Keratinocyte (primary cell): ENCODE results near the gene SEMA3D. TPM values are rescaled to one million over a fixed set of nuclear protein-coding genes. Genes with fewer than 3 reads are reported as not detected.

Experiments used
- DNase-seq: peaks from one replicate; pipeline ENCODE4 v3.0.0-alpha.2; 2011; ENCODE audit warnings: low read depth, missing footprints, low spot score
- FAIRE-seq: peaks from 2 replicates; lab custom pipeline; 2011; peaks lifted over from hg19 to GRCh38; lab: Jason Lieb, UNC
- H2AFZ ChIP-seq: 2 replicates; pipeline ENCODE4 v1.6.0; 2012; ENCODE audit warnings: low read length, control low read depth, inconsistent platforms; ENCODE audit not compliant: control insufficient read depth
- H3K27ac ChIP-seq: 2 replicates; pipeline ENCODE4 v1.5.1; 2011; ENCODE audit warnings: low read length; ENCODE audit not compliant: control insufficient read depth, insufficient read depth
- H3K27me3 ChIP-seq: 3 replicates; pipeline ENCODE4 v1.6.0; 2011; ENCODE audit warnings: low read length; ENCODE audit not compliant: control insufficient read depth, insufficient read depth; ENCODE audit errors: extremely low read depth
- H3K36me3 ChIP-seq, 2 experiments: 2 replicates in 1 of 2; 3 replicates in 1 of 2; pipeline ENCODE4 v1.5.1; 2011; ENCODE audit warnings: low read length in 2 of 2, mild to moderate bottlenecking in 1 of 2; ENCODE audit not compliant: control insufficient read depth in 2 of 2, insufficient read depth in 2 of 2; ENCODE audit errors: extremely low read depth in 1 of 2
- H3K4me1 ChIP-seq: 3 replicates; pipeline ENCODE4 v1.5.1; 2011; ENCODE audit warnings: low read length; ENCODE audit not compliant: control insufficient read depth, insufficient read depth; ENCODE audit errors: extremely low read depth
- H3K4me2 ChIP-seq: 3 replicates; pipeline ENCODE4 v1.6.0; 2011; ENCODE audit warnings: low read depth, low read length; ENCODE audit not compliant: control insufficient read depth, insufficient read depth; ENCODE audit errors: extremely low read depth
- H3K4me3 ChIP-seq, 3 experiments: fragments of 200-600 bp in 1 of 3; sonication (generic) in 1 of 3; 2 replicates in 2 of 3; 3 replicates in 1 of 3; pipeline ENCODE4 v1.5.1; 2011 to 2016; ENCODE audit warnings: low read length in 3 of 3, mild to moderate bottlenecking in 3 of 3, control low read depth in 2 of 3, inconsistent platforms in 1 of 3, low read depth in 1 of 3, mixed read lengths in 1 of 3, mixed run types in 1 of 3, moderate library complexity in 1 of 3; ENCODE audit not compliant: control insufficient read depth in 2 of 3, insufficient read depth in 2 of 3; ENCODE audit errors: extremely low read depth in 1 of 3
- H3K79me2 ChIP-seq: 2 replicates; pipeline ENCODE4 v1.6.0; 2012; ENCODE audit warnings: low read length; ENCODE audit not compliant: control insufficient read depth, insufficient read depth
- H3K9ac ChIP-seq: 3 replicates; pipeline ENCODE4 v1.6.0; 2011; ENCODE audit warnings: low read length; ENCODE audit not compliant: control insufficient read depth, insufficient read depth; ENCODE audit errors: extremely low read depth
- H3K9me1 ChIP-seq: 3 replicates; pipeline ENCODE4 v1.6.0; 2011; ENCODE audit warnings: low read length; ENCODE audit not compliant: control insufficient read depth, insufficient read depth; ENCODE audit errors: extremely low read depth
- H3K9me3 ChIP-seq: 2 replicates; pipeline ENCODE4 v1.5.1; 2012; ENCODE audit warnings: low read depth, low read length; ENCODE audit not compliant: control insufficient read depth
- H4K20me1 ChIP-seq: 3 replicates; pipeline ENCODE4 v1.6.0; 2011; ENCODE audit warnings: low read length; ENCODE audit not compliant: control insufficient read depth, insufficient read depth; ENCODE audit errors: extremely low read depth
- CTCF ChIP-seq, 3 experiments: IDR thresholded peaks in 1 of 3; conservative IDR thresholded peaks in 1 of 3; optimal IDR thresholded peaks in 1 of 3; 2 replicates in 2 of 3; 3 replicates in 1 of 3; pipeline versions ENCODE3 to v1.5.1; 2011; ENCODE audit warnings: low read length in 3 of 3, mild to moderate bottlenecking in 3 of 3, moderate library complexity in 2 of 3, control low read depth in 1 of 3, inconsistent platforms in 1 of 3; ENCODE audit not compliant: insufficient read depth in 2 of 3; ENCODE audit errors: extremely low read depth in 1 of 3
- EZH2 ChIP-seq: IDR thresholded peaks from one replicate; pipeline ENCODE4 v1.6.1; 2012; ENCODE audit warnings: inconsistent platforms, mild to moderate bottlenecking, low read length, moderate library complexity
- dilution Hi-C: fragments of 300-500 bp; cut with MboI; formaldehyde crosslinking; loops from one replicate; pipeline ENCODE4 v1.7.0; 2020; ENCODE audit warnings: low sequenced_read_pairs; ENCODE audit not compliant: extremely low pct_ligation_motif_present
- polyA plus RNA-seq, 5 experiments: library from polyadenylated mRNA; depleted of rRNA in 3 of 5; stranded (reverse) in 3 of 5; stranded (forward) in 1 of 5; unstranded in 1 of 5; fragments of >200 nt; gene quantifications; 1 replicate in 1 of 5; 2 replicates in 3 of 5; 3 replicates in 1 of 5; pipeline versions ENCODE4 v1.2.1 to v1.2.3, GENCODE V29; 2011 to 2012; ENCODE audit warnings: missing spikeins in 2 of 5, low read depth in 1 of 5, low replicate concordance in 1 of 5

SEMA3D gene
- polyA plus RNA-seq, 1 donor (not counting 4 experiments of a cell fraction or from before 2014, with no cell fraction given), result 5.2 TPM

- Histone ChIP-seq H3K36me3 (no peaks in the 10 kb centered on the region), H3K4me1 (peaks cover 9% of the 10 kb centered on the region), H3K27ac (no peak overlapping the region), H3K4me2 (no peak overlapping the region), H3K9me1 (no peaks in the 10 kb centered on the region), H2AFZ (no peak overlapping the region), H3K9me3 (no peaks in the 10 kb centered on the region), H3K27me3 (no peaks in the 10 kb centered on the region), H4K20me1 (no peaks in the 10 kb centered on the region), H3K4me3 (no peak overlapping the region), H3K79me2 (no peaks in the 10 kb centered on the region), H3K9ac (no peak overlapping the region)
- dilution Hi-C loops, result no loop called here
- TF ChIP-seq EZH2 (no peak), CTCF (optimal IDR thresholded peaks at IDR 0.05 in 1 of 3, IDR thresholded peaks at IDR 0.05 in 1 of 3, conservative IDR thresholded peaks at IDR 0.05 in 1 of 3; ENCODE audit: extremely low read depth in 1 of 3, insufficient read depth in 2 of 3, low read length in 3 of 3) (no peak)
- FAIRE-seq (peak; percentile 56), DNase-seq (no peak)
These were observed 53.9 kb downstream of the SEMA3D start for GRCh38 chr7:85133006-85133405.

- FAIRE-seq (peak; percentile 53), DNase-seq (no peak)
- no peaks in the 10 kb centered on the region for H3K9me1 ChIP-seq
- dilution Hi-C loops, result no loop called here
- no peaks in the 10 kb centered on the region for H3K79me2 ChIP-seq
- H4K20me1 ChIP-seq, result no peaks in the 10 kb centered on the region
- no peak overlapping the region for H3K9ac ChIP-seq
- H3K4me2 ChIP-seq, result no peak overlapping the region
- H2AFZ ChIP-seq, result no peak overlapping the region
- H3K27me3 ChIP-seq, result no peaks in the 10 kb centered on the region
- H3K4me3 ChIP-seq, result no peak overlapping the region
- H3K4me1 ChIP-seq, result no peaks in the 10 kb centered on the region
- TF ChIP-seq CTCF (optimal IDR thresholded peaks at IDR 0.05 in 1 of 3, IDR thresholded peaks at IDR 0.05 in 1 of 3, conservative IDR thresholded peaks at IDR 0.05 in 1 of 3; ENCODE audit: extremely low read depth in 1 of 3, insufficient read depth in 2 of 3, low read length in 3 of 3) (no peak), EZH2 (no peak)
- no peak overlapping the region for H3K27ac ChIP-seq
- H3K36me3 ChIP-seq, result no peaks in the 10 kb centered on the region
- H3K9me3 ChIP-seq, result no peaks in the 10 kb centered on the region
These were observed 56.2 kb downstream of the SEMA3D start for GRCh38 chr7:85130702-85131101.
